Heart right ventricle (tissue), 16 donors: ENCODE results near the gene NSMCE1. TPM values are rescaled to one million over a fixed set of nuclear protein-coding genes. Genes with fewer than 3 reads are reported as not detected.
A peak's percentile ranks its signal among the peaks of the same experiment; 100 is the strongest.

ENCODE experiments used
- ATAC-seq, 8 donors: fragments of 200-7000 bp; cut with Tn5 transposase; one replicate each; pipeline ENCODE4 v1.9.1; 2020; ENCODE audit warnings: mild to moderate bottlenecking in 8 of 8, moderate library complexity in 8 of 8, moderate number of reproducible peaks in 1 of 8
- DNase-seq, 2 donors: peaks; one replicate each; pipeline ENCODE4 v3.0.0-alpha.2; 2020
- H3K27ac ChIP-seq, 10 donors: fragments of 200-600 bp; sonication (generic) in 2 of 10; one replicate each; pipeline versions ENCODE4 v1.5.0 to v1.8.0; 2020 to 2022; ENCODE audit warnings: mild to moderate bottlenecking in 3 of 10
- H3K27me3 ChIP-seq, 7 donors: fragments of 200-600 bp; one replicate each; pipeline ENCODE4 v1.8.0; 2021 to 2022; ENCODE audit warnings: mild to moderate bottlenecking in 2 of 7
- H3K36me3 ChIP-seq, 9 donors: fragments of 200-600 bp; sonication (generic) in 1 of 9; one replicate each; pipeline versions ENCODE4 v1.5.0 to v1.8.0; 2020 to 2022; ENCODE audit warnings: mild to moderate bottlenecking in 2 of 9
- H3K4me1 ChIP-seq, 9 donors: fragments of 200-600 bp; sonication (generic) in 1 of 9; one replicate each; pipeline versions ENCODE4 v1.5.0 to v1.8.0; 2020 to 2022; ENCODE audit warnings: mild to moderate bottlenecking in 4 of 9
- H3K4me3 ChIP-seq, 10 donors: fragments of 200-600 bp; sonication (generic) in 2 of 10; one replicate each; pipeline versions ENCODE4 v1.5.0 to v1.8.0; 2020 to 2022; ENCODE audit warnings: mild to moderate bottlenecking in 7 of 10, moderate library complexity in 2 of 10
- H3K9me3 ChIP-seq, 11 donors: fragments of 200-600 bp in 10 of 11; sonication (generic) in 2 of 11; one replicate each; pipeline versions ENCODE4 v1.5.0 to v1.8.0; 2013 to 2022; ENCODE audit warnings: mild to moderate bottlenecking in 2 of 11, control low read depth in 1 of 11, moderate library complexity in 1 of 11
- WGBS, 2 donors: extraction: QIAGEN DNeasy Blood & Tissue Kit; methylation state at CpG; one replicate each; pipeline ENCODE4 v1.1.7; 2013; ENCODE audit warnings: inconsistent platforms in 1 of 2; 5-methylcytosine and 5-hydroxymethylcytosine counted together
- intact Hi-C, 10 donors: fragments of 100-400 bp; cut with DNase I; formaldehyde crosslinking; loops; one replicate each; pipeline versions ENCODE4 v1.11.1 to v1.14.2; 2022
- polyA plus RNA-seq, 2 donors: library from polyadenylated mRNA; stranded (reverse); fragments of 200-250 nt; gene quantifications; one replicate each; pipeline ENCODE4 v1.2.3, GENCODE V29; 2013
- total RNA-seq, 10 donors: library from RNA; stranded (reverse); fragmentation: NEBNext Ultra II Directional in 3 of 10; extraction: Animal tissue kit (Norgen Biotek cat#: 25700) in 3 of 10; gene quantifications; one replicate each; pipeline versions ENCODE4 v1.2.1 to v1.2.4, GENCODE V29; 2021 to 2023
- TF ChIP-seq, protein P1 (sequence below), 9 donors: fragments of 200-600 bp; sonication (generic) in 2 of 9; IDR thresholded peaks; one replicate each; pipeline versions ENCODE4 v1.5.0 to v1.8.0; 2021 to 2022; ENCODE audit warnings: antibody characterized with exemption in 9 of 9, mild to moderate bottlenecking in 5 of 9, moderate library complexity in 1 of 9
- donor health status: Arrhythmogenic right ventricular cardiomyopathy.
- donor health status: ischemic (EF 13 %, LVEDD 7.1; RV severe dilation, severe dysfunction).
- donor health status: healthy with polysubstance abuse.
- donor health status: DM: no; HTN: yes; CAD: no.
- donor health status: DM: no; HTN: no; CAD: no.
- donor health status: ischemic (EF 25% LVEDD 6.9; RV normal size, moderate dysfunction).
- donor health status: ischemic (EF 25% LVEDD 5.7; RV mildly dilated, moderate dysfunction).
- donor health status: healthy.
- donor health status: DM: yes; HTN: yes; CAD: no.
- donor health status: Ischemic cardiomyopathy.
- donor health status: ischemic (EF 35%, LVEDD 5.7; RV mildly dilated, moderate dysfunction).
- donor health status: nonischemic (EF 11% LVEDD 7.7; RV severe dilation, severe dysfunction).
- donor health status: DM: yes; HTN: yes; CAD: no.
- donor health status: PGD.
- donor health status: ischemic (EF 29% LVEDD 5.4; RV normal size, mild dysfunction).
- donor health status: nonischemic (EF 23%, LVEDD 6.1; RV moderate dilation, normal function).

NSMCE1 gene
- total and polyA plus RNA-seq, 12 donors: 33.5 to 57.1 (median 38.1) TPM

DNA sequence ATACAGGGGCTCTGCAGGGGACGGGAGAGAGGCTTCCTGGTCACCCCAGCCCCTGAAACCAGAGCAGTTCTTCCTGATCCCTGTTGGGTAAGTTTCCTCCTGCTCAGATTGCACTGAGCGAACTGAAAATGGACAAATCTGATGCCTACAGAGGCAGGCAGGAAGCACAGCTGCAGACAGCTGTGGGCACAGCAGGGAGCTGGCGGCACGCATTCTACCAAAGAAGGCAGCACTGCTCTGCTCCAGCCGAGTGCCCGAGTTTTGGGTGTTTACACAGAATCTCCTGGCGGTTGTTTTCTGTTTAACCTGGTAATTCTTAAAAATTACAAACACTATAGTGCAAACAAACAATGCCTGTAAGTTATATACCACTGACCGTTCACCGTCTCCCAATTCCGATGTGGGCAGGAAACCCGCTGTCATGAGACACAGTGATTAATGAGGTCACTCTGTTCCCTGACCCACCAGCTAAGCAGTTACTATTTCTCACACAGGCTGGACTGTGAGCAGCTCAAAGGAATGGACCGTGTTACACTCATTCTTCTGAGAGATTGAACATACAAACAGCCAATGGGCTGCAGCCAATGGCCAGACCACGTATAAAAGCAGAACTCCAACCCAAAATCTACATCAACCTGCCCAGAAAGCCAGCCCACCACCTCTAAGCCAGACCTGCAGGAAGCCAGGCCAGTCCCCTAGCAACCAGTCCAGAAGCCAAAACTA, 25.5 kb downstream of the NSMCE1 start:
- H3K36me3 ChIP-seq: no peaks in the 10 kb centered on the region
- no peaks in the 10 kb centered on the region for H3K27me3 ChIP-seq
- WGBS, 2 donors: 45 to 57% methylated on average over 13 of the region's 13 CpGs
- H3K27ac ChIP-seq: peak overlapping the region in 9 of 10 donors; percentile 24 to 84 (median 68)
- TF ChIP-seq, protein P1, sequence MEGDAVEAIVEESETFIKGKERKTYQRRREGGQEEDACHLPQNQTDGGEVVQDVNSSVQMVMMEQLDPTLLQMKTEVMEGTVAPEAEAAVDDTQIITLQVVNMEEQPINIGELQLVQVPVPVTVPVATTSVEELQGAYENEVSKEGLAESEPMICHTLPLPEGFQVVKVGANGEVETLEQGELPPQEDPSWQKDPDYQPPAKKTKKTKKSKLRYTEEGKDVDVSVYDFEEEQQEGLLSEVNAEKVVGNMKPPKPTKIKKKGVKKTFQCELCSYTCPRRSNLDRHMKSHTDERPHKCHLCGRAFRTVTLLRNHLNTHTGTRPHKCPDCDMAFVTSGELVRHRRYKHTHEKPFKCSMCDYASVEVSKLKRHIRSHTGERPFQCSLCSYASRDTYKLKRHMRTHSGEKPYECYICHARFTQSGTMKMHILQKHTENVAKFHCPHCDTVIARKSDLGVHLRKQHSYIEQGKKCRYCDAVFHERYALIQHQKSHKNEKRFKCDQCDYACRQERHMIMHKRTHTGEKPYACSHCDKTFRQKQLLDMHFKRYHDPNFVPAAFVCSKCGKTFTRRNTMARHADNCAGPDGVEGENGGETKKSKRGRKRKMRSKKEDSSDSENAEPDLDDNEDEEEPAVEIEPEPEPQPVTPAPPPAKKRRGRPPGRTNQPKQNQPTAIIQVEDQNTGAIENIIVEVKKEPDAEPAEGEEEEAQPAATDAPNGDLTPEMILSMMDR (IDR thresholded peaks at IDR 0.05): no peak
- H3K9me3 ChIP-seq: no peaks in the 10 kb centered on the region
- ATAC-seq (peak; percentile 50 to 80 (median 72)), DNase-seq (no peak)
- peak overlapping the region in 6 of 10 donors; percentile 4 to 31 (median 27) for H3K4me3 ChIP-seq
- intact Hi-C loops: loop anchor here in 1 of 10 donors (10.0 kb wide), 1 partner anchor 72 kb away; the partner anchor contains the start of gene IL4R
- H3K4me1 ChIP-seq: peaks cover 13 to 80% (median 60%) of the 10 kb centered on the region in 9 donors

- Histone ChIP-seq H3K9me3 (no peaks in the 10 kb centered on the region), H3K36me3 (no peaks in the 10 kb centered on the region), H3K27me3 (no peaks in the 10 kb centered on the region), H3K27ac (peak overlapping the region in 9 of 10 donors; percentile 24 to 84 (median 68)), H3K4me3 (peak overlapping the region in 4 of 10 donors; percentile 4 to 31 (median 28)), H3K4me1 (peaks cover 13 to 84% (median 63%) of the 10 kb centered on the region in 9 donors)
- intact Hi-C loops: loop anchor here in 1 of 10 donors (10.0 kb wide), 1 partner anchor 72 kb away; the partner anchor contains the start of gene IL4R
- TF ChIP-seq, protein P1 (IDR thresholded peaks at IDR 0.05): no peak
- DNase-seq (no peak), ATAC-seq (no peak)
- WGBS, 2 donors: 75 to 87% methylated on average over 2 of the region's 2 CpGs
Observed at GRCh38 chr16:27242398-27242797, 26.2 kb downstream of the NSMCE1 start.

GRCh38 chr16:27241658-27242057, 26.9 kb downstream of the NSMCE1 start:
- Histone ChIP-seq H3K4me3 (no peak overlapping the region), H3K36me3 (no peaks in the 10 kb centered on the region), H3K27ac (peak overlapping the region in 9 of 10 donors; percentile 30 to 84 (median 62)), H3K4me1 (peaks cover 13 to 85% (median 67%) of the 10 kb centered on the region in 9 donors), H3K27me3 (no peaks in the 10 kb centered on the region), H3K9me3 (no peaks in the 10 kb centered on the region)
- intact Hi-C loops: loop anchor here in 1 of 10 donors (10.0 kb wide), 1 partner anchor 73 kb away; the partner anchor contains the start of gene IL4R
- ATAC-seq (no peak), DNase-seq (no peak)
- TF ChIP-seq, protein P1 (IDR thresholded peaks at IDR 0.05): no peak
- WGBS, 2 donors: 72 to 76% methylated on average over 13 of the region's 13 CpGs

- H3K9me3 ChIP-seq: no peaks in the 10 kb centered on the region
- no peaks in the 10 kb centered on the region for H3K27me3 ChIP-seq
- ATAC-seq (peak in 4 of 8 donors; percentile 7 to 27 (median 16)), DNase-seq (no peak)
- no peaks in the 10 kb centered on the region for H3K36me3 ChIP-seq
- peak overlapping the region in 9 of 10 donors; percentile 30 to 84 (median 58) for H3K27ac ChIP-seq
- intact Hi-C loops: loop anchor here in 1 of 10 donors (10.0 kb wide), 1 partner anchor 74 kb away; the partner anchor contains the start of gene IL4R
- no peak overlapping the region for H3K4me3 ChIP-seq
- peaks cover 13 to 85% (median 67%) of the 10 kb centered on the region in 9 donors for H3K4me1 ChIP-seq
- TF ChIP-seq, protein P1 (IDR thresholded peaks at IDR 0.05): no peak
- 61 to 81% methylated on average over 6 of the region's 6 CpGs for WGBS, 2 donors
Observed at GRCh38 chr16:27240948-27241531, 27.5 kb downstream of the NSMCE1 start.
